OCI-LY7 (cell line): ENCODE results near the gene NUP210.

Experiments used
- EZH2phosphoT487 ChIP-seq: fragments of 200-600 bp; sonication (generic); IDR thresholded peaks from 2 replicates; pipeline ENCODE4 v1.6.1; 2018; ENCODE audit warnings: low read depth, borderline replicate concordance, mild to moderate bottlenecking, mixed run types, antibody characterized with exemption, low read length, moderate library complexity, mixed read lengths
- TF ChIP-seq, protein P1 (sequence below): fragments of 200-600 bp; sonication (generic); conservative IDR thresholded peaks from 2 replicates; pipeline ENCODE4 v1.5.1; 2014; ENCODE audit warnings: mild to moderate bottlenecking, antibody characterized with exemption, low read length, moderate library complexity, mixed read lengths

DNA sequence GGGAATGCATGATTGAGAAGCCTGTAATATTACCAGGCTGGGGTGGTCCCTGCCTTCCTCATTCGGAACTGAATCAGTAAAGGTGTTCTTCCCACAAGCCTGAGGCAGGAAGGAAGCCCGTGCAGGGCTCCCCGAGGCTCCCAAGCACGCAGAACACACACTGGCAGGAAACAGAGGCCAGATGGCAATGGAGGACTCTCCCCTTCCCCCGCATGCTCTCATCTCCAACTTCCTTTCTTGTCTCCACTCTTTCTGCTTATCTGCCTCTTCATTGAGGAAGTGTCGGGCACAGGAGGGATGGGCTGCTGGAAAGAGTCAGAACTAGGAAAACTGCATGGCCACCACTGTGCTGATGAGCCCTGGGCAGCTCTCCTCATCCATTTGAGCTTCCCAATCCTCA lies 123.5 kb downstream of the NUP210 start:
- TF ChIP-seq, protein P1, sequence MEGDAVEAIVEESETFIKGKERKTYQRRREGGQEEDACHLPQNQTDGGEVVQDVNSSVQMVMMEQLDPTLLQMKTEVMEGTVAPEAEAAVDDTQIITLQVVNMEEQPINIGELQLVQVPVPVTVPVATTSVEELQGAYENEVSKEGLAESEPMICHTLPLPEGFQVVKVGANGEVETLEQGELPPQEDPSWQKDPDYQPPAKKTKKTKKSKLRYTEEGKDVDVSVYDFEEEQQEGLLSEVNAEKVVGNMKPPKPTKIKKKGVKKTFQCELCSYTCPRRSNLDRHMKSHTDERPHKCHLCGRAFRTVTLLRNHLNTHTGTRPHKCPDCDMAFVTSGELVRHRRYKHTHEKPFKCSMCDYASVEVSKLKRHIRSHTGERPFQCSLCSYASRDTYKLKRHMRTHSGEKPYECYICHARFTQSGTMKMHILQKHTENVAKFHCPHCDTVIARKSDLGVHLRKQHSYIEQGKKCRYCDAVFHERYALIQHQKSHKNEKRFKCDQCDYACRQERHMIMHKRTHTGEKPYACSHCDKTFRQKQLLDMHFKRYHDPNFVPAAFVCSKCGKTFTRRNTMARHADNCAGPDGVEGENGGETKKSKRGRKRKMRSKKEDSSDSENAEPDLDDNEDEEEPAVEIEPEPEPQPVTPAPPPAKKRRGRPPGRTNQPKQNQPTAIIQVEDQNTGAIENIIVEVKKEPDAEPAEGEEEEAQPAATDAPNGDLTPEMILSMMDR, result no peak
- no peak for TF ChIP-seq EZH2phosphoT487
